ENCODE data around the gene MGME1.
"Not testable (repeated sequence)": the region's sequence is repeated elsewhere in the genome, so short reads cannot be mapped to it uniquely, and the experiment has no call there.

The MGME1 gene

DNA sequence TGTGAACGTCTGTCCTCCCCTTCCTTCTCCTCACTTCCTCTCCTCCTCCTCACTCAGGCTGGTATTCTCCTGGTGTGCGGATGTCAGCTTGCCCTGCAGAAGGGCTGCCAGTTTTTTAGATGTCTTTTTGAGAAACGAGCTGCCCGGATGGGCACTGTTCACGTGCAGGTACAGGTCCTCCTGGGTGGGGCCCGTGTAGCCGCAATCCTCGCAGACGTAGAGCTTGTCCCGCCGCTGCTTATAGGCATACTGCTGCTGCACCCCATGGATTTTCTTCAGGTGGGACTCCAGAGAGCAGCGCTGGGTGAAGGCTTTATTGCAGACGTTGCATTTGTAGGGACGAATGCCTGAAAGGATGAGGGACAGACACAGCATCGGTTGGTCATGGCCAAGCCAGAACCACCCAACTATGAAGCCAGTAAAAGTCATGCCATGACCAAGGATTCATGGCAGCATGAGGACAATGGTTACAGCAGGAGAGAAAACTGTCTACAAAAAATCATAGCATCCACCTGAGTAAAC is 55.8 kb downstream of the MGME1 start:
- no peak overlapping the region for H3K9ac ChIP-seq (ENCODE audit: insufficient read length)
- TF ChIP-seq POLR2AphosphoS5 (IDR thresholded peaks at IDR 0.05; ENCODE audit: borderline replicate concordance, low read depth, low read length): no peak
- no peak for TF ChIP-seq FOXP2 (optimal IDR thresholded peaks at IDR 0.05; ENCODE audit: control extremely low read depth, extremely low read length, insufficient read depth)
- no peaks in the 10 kb centered on the region for H3K36me3 ChIP-seq (ENCODE audit: insufficient read depth, low read length)
- H3K4me3 ChIP-seq: no peak overlapping the region
- no peaks in the 10 kb centered on the region for H3K9me3 ChIP-seq (ENCODE audit: low read depth, low read length)
- DNase-seq (ENCODE audit: low read depth, low spot score): no peak
- H3K27ac ChIP-seq: no peak overlapping the region

- not testable (repeated sequence) for H3K27ac ChIP-seq; DNase-seq (ENCODE audit: low read depth, low spot score); H3K9ac ChIP-seq (ENCODE audit: insufficient read length); H3K9me3 ChIP-seq (ENCODE audit: low read depth, low read length); H3K36me3 ChIP-seq (ENCODE audit: insufficient read depth, low read length); H3K4me3 ChIP-seq
Measured at GRCh38 chr20:18027011-18027410, 58.2 kb downstream of the MGME1 start.

GRCh38 chr20:18030020-18030419 is 61.2 kb downstream of the MGME1 start:
- Histone ChIP-seq H3K27ac (no peak overlapping the region), H3K4me3 (no peak overlapping the region), H3K9ac (ENCODE audit: insufficient read length) (no peak overlapping the region), H3K9me3 (ENCODE audit: low read depth, low read length) (no peaks in the 10 kb centered on the region), H3K36me3 (ENCODE audit: insufficient read depth, low read length) (no peaks in the 10 kb centered on the region)
- no peak for DNase-seq (ENCODE audit: low read depth, low spot score)
- TF ChIP-seq POLR2AphosphoS5 (IDR thresholded peaks at IDR 0.05; ENCODE audit: borderline replicate concordance, low read depth, low read length) (no peak), FOXP2 (optimal IDR thresholded peaks at IDR 0.05; ENCODE audit: control extremely low read depth, extremely low read length, insufficient read depth) (no peak), EZH2 (IDR thresholded peaks at IDR 0.05) (no peak)

DNA sequence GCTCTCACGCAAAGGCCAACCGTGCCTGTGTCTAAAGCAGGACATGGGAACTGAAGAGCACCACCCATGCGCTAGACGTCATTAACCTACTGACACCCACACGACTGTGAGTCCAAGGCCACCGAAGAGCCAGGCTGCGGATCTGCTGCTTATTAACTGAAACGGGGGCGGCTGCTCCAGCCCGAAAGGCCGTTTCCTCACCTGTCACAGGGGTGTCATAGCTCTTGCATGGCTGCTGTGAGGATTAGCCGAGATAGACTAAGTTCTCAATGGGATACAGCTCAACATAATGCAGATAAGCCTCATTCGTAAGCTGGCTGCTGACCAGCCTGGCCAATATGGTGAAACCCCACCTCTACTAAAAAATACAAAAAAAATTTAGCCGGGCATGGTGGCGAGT is 62.2 kb downstream of the MGME1 start:
- Histone ChIP-seq H3K4me3 (no peak overlapping the region), H3K36me3 (ENCODE audit: insufficient read depth, low read length) (no peaks in the 10 kb centered on the region), H3K27ac (no peak overlapping the region), H3K9me3 (ENCODE audit: low read depth, low read length) (no peaks in the 10 kb centered on the region), H3K9ac (ENCODE audit: insufficient read length) (no peak overlapping the region)
- no peak for DNase-seq (ENCODE audit: low read depth, low spot score)
- no peak for TF ChIP-seq POLR2AphosphoS5 (IDR thresholded peaks at IDR 0.05; ENCODE audit: borderline replicate concordance, low read depth, low read length)
- TF ChIP-seq FOXP2 (optimal IDR thresholded peaks at IDR 0.05; ENCODE audit: control extremely low read depth, extremely low read length, insufficient read depth): no peak
- TF ChIP-seq EZH2 (IDR thresholded peaks at IDR 0.05): no peak

GRCh38 chr20:18031888-18032509 is 63.2 kb downstream of the MGME1 start:
- no peak for DNase-seq (ENCODE audit: low read depth, low spot score)
- H3K4me3 ChIP-seq: no peak overlapping the region
- H3K9ac ChIP-seq (ENCODE audit: insufficient read length): no peak overlapping the region
- no peak overlapping the region for H3K27ac ChIP-seq
- TF ChIP-seq FOXP2 (optimal IDR thresholded peaks at IDR 0.05; ENCODE audit: control extremely low read depth, extremely low read length, insufficient read depth) (no peak), POLR2AphosphoS5 (IDR thresholded peaks at IDR 0.05; ENCODE audit: borderline replicate concordance, low read depth, low read length) (no peak), EZH2 (IDR thresholded peaks at IDR 0.05) (no peak)
- H3K36me3 ChIP-seq (ENCODE audit: insufficient read depth, low read length): no peaks in the 10 kb centered on the region
- no peaks in the 10 kb centered on the region for H3K9me3 ChIP-seq (ENCODE audit: low read depth, low read length)

DNA sequence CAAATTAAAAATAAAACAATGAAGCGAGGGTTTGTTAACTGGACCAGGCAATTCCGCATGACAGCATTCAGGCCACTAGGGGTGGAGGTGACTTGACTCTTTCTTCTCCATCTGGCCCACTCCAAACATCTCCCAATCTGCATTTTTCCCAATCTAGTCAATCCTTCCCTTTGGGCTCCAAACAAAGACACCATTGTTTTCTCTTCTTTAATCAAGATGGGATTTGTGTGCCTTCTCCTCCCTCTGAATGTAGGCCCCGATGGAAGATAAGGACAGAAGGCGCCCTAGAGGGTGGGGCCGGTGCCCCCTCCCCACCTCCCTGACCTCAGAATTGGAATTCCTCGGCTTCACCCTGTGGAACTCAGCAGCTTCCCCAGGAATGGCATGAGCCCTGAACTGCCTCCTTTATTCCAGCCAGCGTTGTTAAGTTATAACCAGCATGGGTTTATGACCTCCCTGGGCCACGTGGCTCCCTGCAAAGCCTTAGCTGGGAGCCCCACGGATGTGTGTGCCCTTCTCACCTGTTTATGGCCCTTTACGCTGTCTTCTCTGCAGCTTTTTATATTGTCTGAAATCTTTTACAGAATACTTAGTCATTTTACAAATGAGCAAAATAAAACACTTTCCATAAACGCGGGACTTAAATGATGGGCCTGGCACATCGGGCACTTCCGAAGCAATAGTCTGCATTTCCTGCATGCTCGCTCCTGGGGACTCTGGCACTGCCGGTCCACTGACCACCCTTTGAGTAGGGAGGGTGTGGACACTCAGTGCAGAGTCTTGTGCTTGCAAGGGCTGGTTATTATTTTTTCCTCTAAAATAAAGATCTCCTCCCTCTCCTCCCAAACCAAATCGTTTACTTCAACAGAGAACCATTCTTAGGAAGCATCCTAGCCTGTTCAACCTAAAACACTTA is 64.4 kb downstream of the MGME1 start:
- no peak overlapping the region for H3K27ac ChIP-seq
- H3K4me3 ChIP-seq: no peak overlapping the region
- DNase-seq (ENCODE audit: low read depth, low spot score): no peak
- H3K9me3 ChIP-seq (ENCODE audit: low read depth, low read length): no peaks in the 10 kb centered on the region
- no peak overlapping the region for H3K9ac ChIP-seq (ENCODE audit: insufficient read length)
- TF ChIP-seq POLR2AphosphoS5 (IDR thresholded peaks at IDR 0.05; ENCODE audit: borderline replicate concordance, low read depth, low read length): no peak
- no peak for TF ChIP-seq FOXP2 (optimal IDR thresholded peaks at IDR 0.05; ENCODE audit: control extremely low read depth, extremely low read length, insufficient read depth)
- TF ChIP-seq EZH2 (IDR thresholded peaks at IDR 0.05): no peak
- H3K36me3 ChIP-seq (ENCODE audit: insufficient read depth, low read length): no peaks in the 10 kb centered on the region

DNA sequence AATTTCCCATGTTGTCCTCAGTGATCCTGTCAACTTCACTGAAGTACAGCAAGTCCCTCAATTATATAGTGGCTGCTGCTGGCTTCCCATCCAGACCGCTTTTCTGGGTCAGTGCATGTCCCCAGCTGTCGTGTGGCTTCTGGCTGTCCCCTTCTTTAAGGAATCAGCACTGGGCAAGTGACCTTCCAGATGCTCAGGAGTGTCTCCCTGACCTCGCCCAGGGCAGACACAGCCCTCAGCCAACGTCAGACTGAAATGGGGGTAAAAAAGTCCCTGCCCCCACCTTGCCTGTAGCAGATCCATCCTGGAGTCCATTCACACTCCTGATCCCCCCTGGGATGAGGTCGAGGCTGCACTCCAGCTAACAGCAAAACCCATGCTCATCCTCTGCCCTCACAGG is 65.2 kb downstream of the MGME1 start:
- no peak for DNase-seq (ENCODE audit: low read depth, low spot score)
- no peak overlapping the region for H3K9ac ChIP-seq (ENCODE audit: insufficient read length)
- H3K9me3 ChIP-seq (ENCODE audit: low read depth, low read length): no peaks in the 10 kb centered on the region
- H3K4me3 ChIP-seq: no peak overlapping the region
- H3K36me3 ChIP-seq (ENCODE audit: insufficient read depth, low read length): no peaks in the 10 kb centered on the region
- no peak for TF ChIP-seq EZH2 (IDR thresholded peaks at IDR 0.05)
- TF ChIP-seq POLR2AphosphoS5 (IDR thresholded peaks at IDR 0.05; ENCODE audit: borderline replicate concordance, low read depth, low read length): no peak
- TF ChIP-seq FOXP2 (optimal IDR thresholded peaks at IDR 0.05; ENCODE audit: control extremely low read depth, extremely low read length, insufficient read depth): no peak
- no peak overlapping the region for H3K27ac ChIP-seq

DNA sequence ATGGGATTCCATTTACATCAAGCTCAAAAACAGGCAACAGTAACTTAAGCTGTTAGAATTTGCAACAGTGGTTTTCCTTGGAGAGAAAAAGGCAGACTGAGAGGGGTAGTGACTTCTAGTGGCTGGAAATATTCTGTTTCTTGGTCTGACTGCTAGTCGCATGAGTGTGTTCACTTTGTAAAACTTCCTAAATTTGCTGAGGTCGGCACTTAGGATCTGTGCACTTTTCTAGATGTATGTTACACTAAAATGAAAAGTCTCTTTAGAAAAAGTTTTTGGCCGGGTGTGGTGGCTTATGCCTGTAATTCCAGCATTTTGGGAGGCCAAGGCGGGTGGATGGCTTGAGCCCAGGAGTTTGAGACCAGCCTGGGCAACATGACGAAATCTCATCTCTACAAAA is 70.2 kb downstream of the MGME1 start:
- no peak for DNase-seq (ENCODE audit: low read depth, low spot score)
- TF ChIP-seq EZH2 (IDR thresholded peaks at IDR 0.05): no peak
- no peak for TF ChIP-seq FOXP2 (optimal IDR thresholded peaks at IDR 0.05; ENCODE audit: control extremely low read depth, extremely low read length, insufficient read depth)
- no peak for TF ChIP-seq POLR2AphosphoS5 (IDR thresholded peaks at IDR 0.05; ENCODE audit: borderline replicate concordance, low read depth, low read length)
- H3K36me3 ChIP-seq (ENCODE audit: insufficient read depth, low read length): no peaks in the 10 kb centered on the region
- no peak overlapping the region for H3K4me3 ChIP-seq
- no peaks in the 10 kb centered on the region for H3K9me3 ChIP-seq (ENCODE audit: low read depth, low read length)
- no peak overlapping the region for H3K9ac ChIP-seq (ENCODE audit: insufficient read length)
- no peak overlapping the region for H3K27ac ChIP-seq

All from SK-N-MC (cell line).